Tibial nerve (tissue), 4 donors: ENCODE results near the gene NDUFA11. TPM values are rescaled to one million over a fixed set of nuclear protein-coding genes. Genes with fewer than 3 reads are reported as not detected.

Experiments used
- total RNA-seq, 4 donors: library from RNA; depleted of rRNA; stranded (reverse); fragments of >200 nt; gene quantifications; one replicate each; pipeline ENCODE4 v1.1.0, GENCODE V29; 2016

Gene NDUFA11
- total RNA-seq, 4 donors from 2014 or later: 184 to 350 (median 216) TPM

Other genes starting within 250 kb of the NDUFA11 start
- 10 to 100 TPM; 48.9 to 79.1 (median 65.9) TPM for gene MICOS13, start 223.3 kb downstream of the NDUFA11 start, total RNA-seq
- gene HSD11B1L, start 222.8 kb downstream of the NDUFA11 start, total RNA-seq: 10 to 100 TPM in 2 of 4 donors, 1 to 10 TPM in 2; 7.5 to 23.7 (median 11.6) TPM
- gene RPL36, start 213.5 kb downstream of the NDUFA11 start, total RNA-seq: 100 to 1,000 TPM; 552 to 780 (median 644) TPM
- gene LONP1, start 183.6 kb downstream of the NDUFA11 start, total RNA-seq: 100 to 1,000 TPM; 107 to 116 (median 110) TPM
- not detected for gene CATSPERD, start 183.2 kb downstream of the NDUFA11 start, total RNA-seq
- gene PRR22, start 119.0 kb downstream of the NDUFA11 start, total RNA-seq: 1 to 10 TPM in 3 of 4 donors, under 1 TPM in 1; 0.66 to 6.3 (median 2.3) TPM
- 10 to 100 TPM; 33.2 to 75.9 (median 54.2) TPM for gene DUS3L, start 112.6 kb downstream of the NDUFA11 start, total RNA-seq
- gene NRTN, start 98.7 kb downstream of the NDUFA11 start, total RNA-seq: not detected
- not detected for gene FUT6, start 64.1 kb downstream of the NDUFA11 start, total RNA-seq
- under 1 TPM in 1 of 4 donors, not detected in 3; 0.90 TPM for gene FUT3, start 52.3 kb downstream of the NDUFA11 start, total RNA-seq
- not detected for gene FUT5, start 33.2 kb downstream of the NDUFA11 start, total RNA-seq
- 10 to 100 TPM in 3 of 4 donors, 1 to 10 TPM in 1; 8.3 to 16.7 (median 13.9) TPM for gene VMAC, start 1.1 kb upstream of the NDUFA11 start, total RNA-seq
- 10 to 100 TPM; 67.5 to 95.0 (median 77.4) TPM for gene CAPS, start 10.5 kb upstream of the NDUFA11 start, total RNA-seq
- 100 to 1,000 TPM in 2 of 4 donors, 10 to 100 TPM in 2; 75.4 to 129 (median 95.6) TPM for gene RANBP3, start 74.3 kb upstream of the NDUFA11 start, total RNA-seq
- gene RFX2, start 206.7 kb upstream of the NDUFA11 start, total RNA-seq: 10 to 100 TPM; 12.6 to 17.3 (median 15.0) TPM
- gene ACSBG2, start 231.9 kb upstream of the NDUFA11 start, total RNA-seq: not detected